Measurements from ENCODE around the gene STAG3.
A peak's percentile ranks its signal among the peaks of the same experiment; 100 is the strongest.

Gene STAG3

GRCh38 chr7:100169147-100169850, 8.4 kb upstream of the STAG3 start:
- H3K36me3 ChIP-seq (replicated peaks; ENCODE audit: low read depth, low read length) = no peaks in the 10 kb centered on the region
- no peak overlapping the region for H3K4me3 ChIP-seq (ENCODE audit: low read length)
- H4K20me1 ChIP-seq (ENCODE audit: insufficient read depth, low read length) = no peaks in the 10 kb centered on the region
- no peak overlapping the region for H3K9ac ChIP-seq (ENCODE audit: low read length)
- H3K27ac ChIP-seq (ENCODE audit: low read length) = no peak overlapping the region
- no peaks in the 10 kb centered on the region for H3K79me2 ChIP-seq (ENCODE audit: low read length)
- peak overlapping the region; percentile 4 for H3K4me2 ChIP-seq (ENCODE audit: low read length)
- TF ChIP-seq CTCF (IDR thresholded peaks at IDR 0.05; ENCODE audit: low read depth, low read length) = no peak
- no peak for TF ChIP-seq EZH2phosphoT487 (IDR thresholded peaks at IDR 0.05; ENCODE audit: low read depth)
- H3K4me1 ChIP-seq (ENCODE audit: low read length) = peaks cover 32% of the 10 kb centered on the region
- peaks cover 26% of the 10 kb centered on the region for H3K27me3 ChIP-seq (ENCODE audit: low read depth, low read length)
- no peak overlapping the region for H2AFZ ChIP-seq (ENCODE audit: low read depth, low read length)
- no peaks in the 10 kb centered on the region for H3K9me3 ChIP-seq (ENCODE audit: insufficient read depth, low read length)

DNA sequence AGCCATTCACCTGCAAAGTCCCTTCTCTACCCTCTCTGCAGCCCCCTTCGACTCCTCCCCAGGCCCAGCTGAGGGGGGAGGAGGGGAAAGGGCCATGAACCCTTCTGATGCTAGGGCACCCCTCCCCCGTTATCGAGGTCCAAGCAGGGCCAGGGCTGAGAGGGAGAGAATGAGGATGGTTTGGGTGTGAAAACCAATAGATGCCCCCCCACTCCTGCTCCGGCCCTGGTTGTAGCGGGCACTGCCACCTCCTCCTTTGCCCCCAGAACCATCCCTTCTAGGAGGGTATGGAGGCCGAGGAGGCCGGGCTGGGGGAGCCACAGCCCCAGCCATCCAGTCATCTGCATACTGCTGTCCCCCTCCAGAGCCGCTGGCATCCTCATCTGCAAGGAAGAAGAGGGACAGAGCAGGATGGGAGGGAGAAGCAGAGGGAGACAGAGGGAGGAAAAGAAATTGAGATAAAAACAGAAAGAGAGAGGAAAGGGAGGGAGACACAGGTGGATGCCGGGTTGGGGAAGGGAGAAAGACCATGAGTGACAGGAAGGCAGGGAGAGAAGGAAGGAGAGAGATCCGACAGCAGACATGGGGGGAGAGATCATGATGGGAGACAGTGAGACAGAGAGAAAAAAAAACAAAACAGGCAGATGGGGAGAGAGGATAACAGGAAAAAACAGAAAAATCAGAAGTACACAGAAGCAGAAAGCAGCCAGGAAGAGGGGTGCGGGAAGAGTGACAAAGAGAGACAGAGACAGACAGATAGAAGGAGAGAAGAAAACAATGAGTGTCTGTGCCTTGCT, 7.4 kb upstream of the STAG3 start:
- no peak for TF ChIP-seq CTCF (IDR thresholded peaks at IDR 0.05; ENCODE audit: low read depth, low read length)
- TF ChIP-seq EZH2phosphoT487 (IDR thresholded peaks at IDR 0.05; ENCODE audit: low read depth) = no peak
- Histone ChIP-seq H4K20me1 (ENCODE audit: insufficient read depth, low read length) (no peaks in the 10 kb centered on the region), H3K79me2 (ENCODE audit: low read length) (no peaks in the 10 kb centered on the region), H3K9me3 (ENCODE audit: insufficient read depth, low read length) (no peaks in the 10 kb centered on the region), H3K27me3 (ENCODE audit: low read depth, low read length) (peaks cover 26% of the 10 kb centered on the region), H3K9ac (ENCODE audit: low read length) (no peak overlapping the region), H3K4me3 (ENCODE audit: low read length) (no peak overlapping the region), H3K36me3 (replicated peaks; ENCODE audit: low read depth, low read length) (no peaks in the 10 kb centered on the region), H3K4me2 (ENCODE audit: low read length) (peak overlapping the region; percentile 4; the same call in 1 of the 2 replicates), H3K4me1 (ENCODE audit: low read length) (peaks cover 32% of the 10 kb centered on the region), H3K27ac (ENCODE audit: low read length) (no peak overlapping the region), H2AFZ (ENCODE audit: low read depth, low read length) (no peak overlapping the region)

DNA sequence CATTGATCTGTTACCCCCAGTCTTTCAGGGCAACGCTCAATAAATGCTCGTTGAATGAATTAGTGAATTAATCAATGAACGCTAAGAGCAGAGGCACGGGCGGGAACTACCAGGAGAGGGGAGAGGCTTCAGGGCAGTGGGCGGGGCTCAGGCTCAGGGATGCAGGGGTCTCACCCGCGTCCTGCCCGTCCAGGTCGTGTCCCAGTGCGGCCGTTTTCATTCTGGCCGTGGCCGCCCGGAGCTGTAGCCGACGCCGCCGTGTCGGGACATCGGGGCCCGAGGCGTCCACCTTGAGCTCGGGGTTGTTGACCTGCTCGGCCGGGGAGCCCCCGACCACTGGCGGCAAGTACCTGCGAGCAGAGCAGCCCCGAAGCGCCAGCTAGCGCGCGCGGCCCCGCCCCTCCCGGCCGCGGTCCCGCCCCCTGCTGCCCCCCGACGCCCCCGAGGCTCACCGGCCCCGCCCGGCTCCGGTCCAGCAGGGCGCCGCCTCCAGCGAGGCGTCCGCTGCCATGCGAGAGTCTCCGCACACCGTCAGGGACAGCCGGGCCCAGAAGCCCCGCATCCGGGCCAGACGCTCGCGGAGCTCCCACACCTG, 6.5 kb upstream of the STAG3 start:
- Histone ChIP-seq H4K20me1 (ENCODE audit: insufficient read depth, low read length) (no peaks in the 10 kb centered on the region), H2AFZ (ENCODE audit: low read depth, low read length) (no peak overlapping the region), H3K27me3 (ENCODE audit: low read depth, low read length) (peaks cover 25% of the 10 kb centered on the region), H3K27ac (ENCODE audit: low read length) (no peak overlapping the region), H3K9me3 (ENCODE audit: insufficient read depth, low read length) (no peaks in the 10 kb centered on the region), H3K36me3 (replicated peaks; ENCODE audit: low read depth, low read length) (no peaks in the 10 kb centered on the region), H3K79me2 (ENCODE audit: low read length) (no peaks in the 10 kb centered on the region), H3K9ac (ENCODE audit: low read length) (no peak overlapping the region), H3K4me1 (ENCODE audit: low read length) (peaks cover 32% of the 10 kb centered on the region), H3K4me3 (ENCODE audit: low read length) (no peak overlapping the region), H3K4me2 (ENCODE audit: low read length) (no peak overlapping the region)
- TF ChIP-seq EZH2phosphoT487 (IDR thresholded peaks at IDR 0.05; ENCODE audit: low read depth) = no peak
- no peak for TF ChIP-seq CTCF (IDR thresholded peaks at IDR 0.05; ENCODE audit: low read depth, low read length)

GRCh38 chr7:100171840-100172239, 5.9 kb upstream of the STAG3 start:
- Histone ChIP-seq H3K4me2 (ENCODE audit: low read length) (no peak overlapping the region), H3K9me3 (ENCODE audit: insufficient read depth, low read length) (no peaks in the 10 kb centered on the region), H3K4me1 (ENCODE audit: low read length) (peaks cover 36% of the 10 kb centered on the region), H3K36me3 (replicated peaks; ENCODE audit: low read depth, low read length) (no peaks in the 10 kb centered on the region), H3K4me3 (ENCODE audit: low read length) (no peak overlapping the region), H3K27ac (ENCODE audit: low read length) (no peak overlapping the region), H3K9ac (ENCODE audit: low read length) (no peak overlapping the region), H3K79me2 (ENCODE audit: low read length) (no peaks in the 10 kb centered on the region), H4K20me1 (ENCODE audit: insufficient read depth, low read length) (no peaks in the 10 kb centered on the region), H2AFZ (ENCODE audit: low read depth, low read length) (no peak overlapping the region), H3K27me3 (ENCODE audit: low read depth, low read length) (peaks cover 22% of the 10 kb centered on the region)
- TF ChIP-seq EZH2phosphoT487 (IDR thresholded peaks at IDR 0.05; ENCODE audit: low read depth) (no peak), CTCF (IDR thresholded peaks at IDR 0.05; ENCODE audit: low read depth, low read length) (no peak)

Measured in OCI-LY3 (cell line).